WTC11 (cell line): ENCODE measurements around the gene CYBA.

Source experiments
- CREB1 ChIP-seq: sonication (generic); formaldehyde crosslinking; IDR thresholded peaks from 2 replicates; pipeline ENCODE4 v1.8.0; 2023; ENCODE audit warnings: mild to moderate bottlenecking, missing genetic modification reagents
- KAT7 ChIP-seq: sonication (generic); formaldehyde crosslinking; IDR thresholded peaks from 2 replicates; pipeline ENCODE4 v1.8.1; 2023; ENCODE audit warnings: missing genetic modification reagents, mild to moderate bottlenecking, borderline replicate concordance
- RELA ChIP-seq: sonication (generic); formaldehyde crosslinking; IDR thresholded peaks from 2 replicates; pipeline ENCODE4 v1.8.1; 2022; ENCODE audit warnings: missing genetic modification reagents, mild to moderate bottlenecking, borderline replicate concordance
- SMAD3 ChIP-seq: sonication (generic); formaldehyde crosslinking; IDR thresholded peaks from 2 replicates; pipeline ENCODE4 v1.8.0; 2022; ENCODE audit warnings: missing genetic modification reagents, mild to moderate bottlenecking, borderline replicate concordance
- ZNF138 ChIP-seq: sonication (generic); formaldehyde crosslinking; conservative IDR thresholded peaks from 2 replicates; pipeline ENCODE4 v1.8.1; 2022; ENCODE audit warnings: mild to moderate bottlenecking, moderate library complexity, missing genetic modification reagents
- ZNF317 ChIP-seq: sonication (generic); formaldehyde crosslinking; IDR thresholded peaks from 2 replicates; pipeline ENCODE4 v1.8.1; 2023; ENCODE audit warnings: low read depth, mild to moderate bottlenecking, moderate library complexity, missing genetic modification reagents, borderline replicate concordance
- TF ChIP-seq, protein P1 (sequence below): fragments of 200-600 bp; IDR thresholded peaks from 2 replicates; pipeline ENCODE4 v1.8.0; 2022; ENCODE audit warnings: antibody characterized with exemption
- TF ChIP-seq, protein P2 (sequence below): sonication (generic); formaldehyde crosslinking; IDR thresholded peaks from 2 replicates; pipeline ENCODE4 v1.8.0; 2022; ENCODE audit warnings: mild to moderate bottlenecking, missing genetic modification reagents
- TF ChIP-seq, protein P3 (sequence below): sonication (generic); formaldehyde crosslinking; IDR thresholded peaks from 2 replicates; pipeline ENCODE4 v1.8.0; 2022; ENCODE audit warnings: mild to moderate bottlenecking, missing genetic modification reagents

DNA sequence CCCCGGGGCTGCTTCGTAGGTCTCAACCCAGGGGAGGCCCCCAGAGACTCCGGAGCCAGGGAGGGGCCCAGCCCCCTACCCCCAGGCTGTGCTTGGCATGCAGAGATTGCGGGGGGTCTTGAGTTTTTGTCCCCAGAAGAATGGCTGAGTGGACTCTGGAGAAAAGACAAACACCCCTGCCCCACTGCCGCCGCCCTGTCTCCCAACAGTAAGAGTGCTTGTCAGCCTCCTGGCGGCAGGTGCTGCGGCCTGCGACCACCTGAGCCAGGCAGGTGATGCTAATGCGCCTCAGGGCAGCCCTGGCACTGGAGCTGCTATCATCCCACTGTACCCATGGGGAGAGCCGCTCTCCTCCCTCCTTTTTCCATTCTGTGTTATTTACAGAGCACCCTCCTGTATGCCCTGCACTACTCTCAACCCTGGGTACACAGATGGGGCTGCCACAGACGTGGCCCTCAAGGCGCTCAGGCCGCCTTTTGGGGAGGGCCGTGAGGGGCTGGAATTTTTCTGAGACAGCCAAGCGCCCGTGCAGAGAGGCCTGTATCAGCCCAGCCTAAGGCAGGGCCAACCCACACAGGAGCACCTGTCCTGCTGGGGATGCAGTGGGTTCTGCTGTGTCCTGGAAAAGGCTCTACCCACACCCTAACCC, 15.1 kb downstream of the CYBA start:
- TF ChIP-seq, protein P1, sequence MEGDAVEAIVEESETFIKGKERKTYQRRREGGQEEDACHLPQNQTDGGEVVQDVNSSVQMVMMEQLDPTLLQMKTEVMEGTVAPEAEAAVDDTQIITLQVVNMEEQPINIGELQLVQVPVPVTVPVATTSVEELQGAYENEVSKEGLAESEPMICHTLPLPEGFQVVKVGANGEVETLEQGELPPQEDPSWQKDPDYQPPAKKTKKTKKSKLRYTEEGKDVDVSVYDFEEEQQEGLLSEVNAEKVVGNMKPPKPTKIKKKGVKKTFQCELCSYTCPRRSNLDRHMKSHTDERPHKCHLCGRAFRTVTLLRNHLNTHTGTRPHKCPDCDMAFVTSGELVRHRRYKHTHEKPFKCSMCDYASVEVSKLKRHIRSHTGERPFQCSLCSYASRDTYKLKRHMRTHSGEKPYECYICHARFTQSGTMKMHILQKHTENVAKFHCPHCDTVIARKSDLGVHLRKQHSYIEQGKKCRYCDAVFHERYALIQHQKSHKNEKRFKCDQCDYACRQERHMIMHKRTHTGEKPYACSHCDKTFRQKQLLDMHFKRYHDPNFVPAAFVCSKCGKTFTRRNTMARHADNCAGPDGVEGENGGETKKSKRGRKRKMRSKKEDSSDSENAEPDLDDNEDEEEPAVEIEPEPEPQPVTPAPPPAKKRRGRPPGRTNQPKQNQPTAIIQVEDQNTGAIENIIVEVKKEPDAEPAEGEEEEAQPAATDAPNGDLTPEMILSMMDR, result no peak
- no peak for TF ChIP-seq SMAD3 (CRISPR knock-in tag)
- TF ChIP-seq CREB1 (CRISPR knock-in tag), result no peak
- no peak for TF ChIP-seq RELA
- no peak for TF ChIP-seq ZNF138 (CRISPR knock-in tag)
- TF ChIP-seq, protein P2, sequence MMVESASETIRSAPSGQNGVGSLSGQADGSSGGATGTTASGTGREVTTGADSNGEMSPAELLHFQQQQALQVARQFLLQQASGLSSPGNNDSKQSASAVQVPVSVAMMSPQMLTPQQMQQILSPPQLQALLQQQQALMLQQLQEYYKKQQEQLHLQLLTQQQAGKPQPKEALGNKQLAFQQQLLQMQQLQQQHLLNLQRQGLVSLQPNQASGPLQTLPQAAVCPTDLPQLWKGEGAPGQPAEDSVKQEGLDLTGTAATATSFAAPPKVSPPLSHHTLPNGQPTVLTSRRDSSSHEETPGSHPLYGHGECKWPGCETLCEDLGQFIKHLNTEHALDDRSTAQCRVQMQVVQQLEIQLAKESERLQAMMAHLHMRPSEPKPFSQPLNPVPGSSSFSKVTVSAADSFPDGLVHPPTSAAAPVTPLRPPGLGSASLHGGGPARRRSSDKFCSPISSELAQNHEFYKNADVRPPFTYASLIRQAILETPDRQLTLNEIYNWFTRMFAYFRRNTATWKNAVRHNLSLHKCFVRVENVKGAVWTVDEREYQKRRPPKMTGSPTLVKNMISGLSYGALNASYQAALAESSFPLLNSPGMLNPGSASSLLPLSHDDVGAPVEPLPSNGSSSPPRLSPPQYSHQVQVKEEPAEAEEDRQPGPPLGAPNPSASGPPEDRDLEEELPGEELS, result no peak
- no peak for TF ChIP-seq ZNF317 (CRISPR knock-in tag)
- TF ChIP-seq, protein P3, sequence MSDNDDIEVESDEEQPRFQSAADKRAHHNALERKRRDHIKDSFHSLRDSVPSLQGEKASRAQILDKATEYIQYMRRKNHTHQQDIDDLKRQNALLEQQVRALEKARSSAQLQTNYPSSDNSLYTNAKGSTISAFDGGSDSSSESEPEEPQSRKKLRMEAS (CRISPR knock-in tag), result no peak
- no peak for TF ChIP-seq KAT7
